ENCODE measurements around the gene APBA1. TPM values are rescaled to one million over a fixed set of nuclear protein-coding genes. Genes with fewer than 3 reads are reported as not detected.

The APBA1 gene
- total RNA-seq, 2 donors from 2014 or later = 6.3 to 7.5 TPM

- H3K27me3 ChIP-seq = no peaks in the 10 kb centered on the region
- no peak for TF ChIP-seq CTCF (IDR thresholded peaks at IDR 0.05)
- no peak overlapping the region for H3K9ac ChIP-seq (ENCODE audit: low read depth in 2 of 2, low read length in 2 of 2)
- no peaks in the 10 kb centered on the region for H3K9me3 ChIP-seq
- H3K36me3 ChIP-seq = no peaks in the 10 kb centered on the region
- no peak overlapping the region for H3K4me3 ChIP-seq
- DNase-seq = no peak
- H3K27ac ChIP-seq = peak overlapping the region; percentile 78
- peaks cover 8% of the 10 kb centered on the region for H3K4me1 ChIP-seq
- intact Hi-C loops (cut with DNase I) = loop anchor here (10.0 kb wide), 1 partner anchor 76 kb away; no protein-coding TSS in a partner anchor
These were observed 203.0 kb downstream of the APBA1 start for GRCh38 chr9:69469136-69469535.

DNA sequence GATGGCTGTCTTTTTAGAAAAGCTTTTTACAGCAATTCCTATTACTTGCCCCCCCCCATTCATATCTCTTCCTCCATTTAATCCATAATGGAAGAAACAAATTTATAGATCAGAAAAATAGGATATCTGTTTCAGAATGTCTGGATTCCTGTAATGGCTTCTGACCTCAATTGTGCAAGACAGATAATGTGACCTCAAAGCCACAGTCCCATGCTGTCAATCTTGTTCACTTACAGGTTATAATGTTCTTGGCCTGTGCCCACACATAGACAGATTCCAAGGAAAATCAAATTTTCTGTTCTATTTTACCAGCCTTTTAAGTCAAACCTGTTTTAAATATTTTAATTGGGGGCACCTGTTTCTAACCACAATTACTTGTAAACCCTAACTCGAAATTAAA, 203.8 kb downstream of the APBA1 start:
- intact Hi-C loops (cut with DNase I) = loop anchor here (10.0 kb wide), 1 partner anchor 76 kb away; no protein-coding TSS in a partner anchor
- Histone ChIP-seq H3K27me3 (no peaks in the 10 kb centered on the region), H3K27ac (no peak overlapping the region), H3K9me3 (no peaks in the 10 kb centered on the region), H3K4me1 (peaks cover 8% of the 10 kb centered on the region), H3K36me3 (no peaks in the 10 kb centered on the region), H3K9ac (ENCODE audit: low read depth in 2 of 2, low read length in 2 of 2) (no peak overlapping the region), H3K4me3 (no peak overlapping the region)
- TF ChIP-seq CTCF (IDR thresholded peaks at IDR 0.05) = no peak
- no peak for DNase-seq

DNA sequence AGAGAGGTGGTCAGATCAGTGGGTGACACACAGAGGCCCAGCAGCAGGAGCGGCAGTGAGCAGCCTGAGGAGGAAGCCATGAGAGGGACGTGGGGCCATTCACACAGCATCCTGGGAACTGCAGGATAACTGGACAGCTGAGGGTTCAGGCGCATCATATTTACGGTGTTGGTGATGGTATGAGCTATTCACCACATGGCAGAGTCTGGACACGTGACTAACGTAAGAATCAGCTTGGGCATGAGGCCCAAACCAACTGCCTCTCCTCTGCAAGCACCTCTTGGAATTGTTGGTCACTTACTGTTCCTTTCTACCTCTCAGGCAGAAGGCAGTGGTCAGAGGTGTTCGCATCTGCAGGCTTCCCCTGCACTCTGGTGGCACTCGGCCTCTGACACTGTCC, 206.0 kb downstream of the APBA1 start:
- no peaks in the 10 kb centered on the region for H3K36me3 ChIP-seq
- intact Hi-C loops (cut with DNase I) = loop anchor here (10.0 kb wide), 1 partner anchor 79 kb away; no protein-coding TSS in a partner anchor
- no peak for TF ChIP-seq CTCF (IDR thresholded peaks at IDR 0.05)
- no peak for DNase-seq
- no peak overlapping the region for H3K4me3 ChIP-seq
- no peak overlapping the region for H3K27ac ChIP-seq
- peaks cover 6% of the 10 kb centered on the region for H3K4me1 ChIP-seq
- H3K9me3 ChIP-seq = no peaks in the 10 kb centered on the region
- no peaks in the 10 kb centered on the region for H3K27me3 ChIP-seq
- no peak overlapping the region for H3K9ac ChIP-seq (ENCODE audit: low read depth in 2 of 2, low read length in 2 of 2)

- no peaks in the 10 kb centered on the region for H3K9me3 ChIP-seq
- DNase-seq = no peak
- H3K27ac ChIP-seq = no peak overlapping the region
These were observed 206.7 kb downstream of the APBA1 start for GRCh38 chr9:69465473-69465872.

DNA sequence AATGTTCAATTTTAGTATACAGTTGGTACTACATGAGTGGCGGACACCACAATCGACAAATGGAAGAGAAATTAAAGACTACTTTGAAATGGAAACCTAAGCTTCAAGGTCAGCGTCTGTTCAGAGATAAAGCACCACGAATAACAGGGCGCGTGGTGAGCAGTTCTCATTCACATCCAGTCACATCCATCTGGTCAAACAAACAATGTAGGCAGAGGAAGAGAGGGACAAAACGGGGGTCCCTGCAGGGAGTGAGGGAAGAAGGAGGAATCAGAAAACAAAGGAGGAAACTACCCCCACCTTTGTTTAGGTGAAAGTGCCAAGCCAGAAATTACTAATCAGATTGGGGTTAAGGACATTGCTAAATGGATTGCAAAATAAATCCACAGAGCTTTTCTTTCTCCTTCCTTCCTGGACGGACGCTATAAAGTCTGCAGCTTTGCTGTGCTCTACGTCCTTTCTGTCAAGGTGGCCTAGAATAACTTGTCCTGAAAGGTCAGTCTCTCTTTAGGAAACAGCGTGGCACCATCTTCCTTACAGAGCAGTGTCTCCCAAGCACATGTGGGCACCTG, 208.6 kb downstream of the APBA1 start:
- no peak for TF ChIP-seq CTCF (IDR thresholded peaks at IDR 0.05)

More at GRCh38 chr9:69465473-69465872, 206.7 kb downstream of the APBA1 start:
- Histone ChIP-seq H3K4me1 (no peaks in the 10 kb centered on the region), H3K9ac (ENCODE audit: low read depth in 2 of 2, low read length in 2 of 2) (no peak overlapping the region), H3K4me3 (no peak overlapping the region), H3K27me3 (no peaks in the 10 kb centered on the region), H3K36me3 (no peaks in the 10 kb centered on the region)
- intact Hi-C loops (cut with DNase I) = loop anchor here (10.0 kb wide), 1 partner anchor 79 kb away; no protein-coding TSS in a partner anchor
- no peak for TF ChIP-seq CTCF (IDR thresholded peaks at IDR 0.05)

More for the DNA sequence above, 208.6 kb downstream of the APBA1 start:
- Histone ChIP-seq H3K9me3 (no peaks in the 10 kb centered on the region), H3K27me3 (no peaks in the 10 kb centered on the region), H3K4me1 (no peaks in the 10 kb centered on the region), H3K36me3 (no peaks in the 10 kb centered on the region), H3K9ac (ENCODE audit: low read depth in 2 of 2, low read length in 2 of 2) (no peak overlapping the region), H3K4me3 (no peak overlapping the region), H3K27ac (no peak overlapping the region)
- intact Hi-C loops (cut with DNase I) = loop anchor here (10.0 kb wide), 1 partner anchor 81 kb away; no protein-coding TSS in a partner anchor
- no peak for DNase-seq

Measured in colonic mucosa (tissue), 4 donors.